Gastroesophageal sphincter (tissue), 3 donors: Measurements from ENCODE around the gene AKAP3.

Experiments used
- CTCF ChIP-seq, 4 experiments: fragments of 200-600 bp in 2 of 4; fragments of 450-650 bp in 2 of 4; sonication (generic) in 1 of 4; IDR thresholded peaks; one replicate each; pipeline ENCODE4 v1.5.1; 2017 to 2019; ENCODE audit warnings: antibody characterized with exemption in 4 of 4, mild to moderate bottlenecking in 2 of 4, moderate library complexity in 2 of 4
- POLR2A ChIP-seq, 2 donors: fragments of 450-650 bp; IDR thresholded peaks; one replicate each; pipeline ENCODE4 v1.6.1; 2017; ENCODE audit warnings: antibody characterized with exemption in 2 of 2, mild to moderate bottlenecking in 2 of 2, moderate library complexity in 1 of 2

GRCh38 chr12:4586500-4586899 lies 62.4 kb downstream of the AKAP3 start:
- no peak for TF ChIP-seq CTCF (IDR thresholded peaks at IDR 0.05)
- TF ChIP-seq POLR2A (IDR thresholded peaks at IDR 0.05) = no peak
